ENCODE measurements around the gene PTN. TPM values are rescaled to one million over a fixed set of nuclear protein-coding genes. Genes with fewer than 3 reads are reported as not detected.

Gene PTN
- total RNA-seq, 1 donor from 2014 or later, result 3.6 TPM

DNA sequence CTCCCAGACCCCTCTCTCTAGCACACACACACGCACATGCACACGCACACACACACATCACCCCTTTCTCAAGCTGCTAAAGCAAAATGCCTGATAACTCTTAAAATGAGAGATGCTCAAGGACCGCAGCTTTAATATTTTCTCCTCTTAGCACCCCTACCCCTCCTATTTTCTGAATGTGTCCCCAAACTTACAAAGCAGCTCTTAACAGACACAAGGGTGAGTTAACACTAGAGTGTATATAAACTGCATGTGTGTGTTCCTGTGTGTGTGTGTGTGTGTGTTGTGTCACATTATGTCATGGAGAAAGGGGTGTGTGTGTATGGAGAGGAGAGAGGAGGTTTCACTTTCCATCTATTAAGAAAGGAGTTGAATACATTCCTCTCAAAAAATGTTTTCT is 1.3 kb downstream of the PTN start:
- Mint-ChIP-seq H3K27ac (ENCODE audit: unreplicated experiment) (no peak overlapping the region), H3K27me3 (ENCODE audit: low read depth) (no peaks in the 10 kb centered on the region), H3K4me3 (ENCODE audit: unreplicated experiment) (no peak overlapping the region), H3K36me3 (ENCODE audit: low read depth) (no peaks in the 10 kb centered on the region), H3K4me1 (ENCODE audit: low read depth) (peaks cover 21% of the 10 kb centered on the region), H3K9me3 (ENCODE audit: low read depth) (peaks cover 8% of the 10 kb centered on the region)
- TF ChIP-seq, protein P1, sequence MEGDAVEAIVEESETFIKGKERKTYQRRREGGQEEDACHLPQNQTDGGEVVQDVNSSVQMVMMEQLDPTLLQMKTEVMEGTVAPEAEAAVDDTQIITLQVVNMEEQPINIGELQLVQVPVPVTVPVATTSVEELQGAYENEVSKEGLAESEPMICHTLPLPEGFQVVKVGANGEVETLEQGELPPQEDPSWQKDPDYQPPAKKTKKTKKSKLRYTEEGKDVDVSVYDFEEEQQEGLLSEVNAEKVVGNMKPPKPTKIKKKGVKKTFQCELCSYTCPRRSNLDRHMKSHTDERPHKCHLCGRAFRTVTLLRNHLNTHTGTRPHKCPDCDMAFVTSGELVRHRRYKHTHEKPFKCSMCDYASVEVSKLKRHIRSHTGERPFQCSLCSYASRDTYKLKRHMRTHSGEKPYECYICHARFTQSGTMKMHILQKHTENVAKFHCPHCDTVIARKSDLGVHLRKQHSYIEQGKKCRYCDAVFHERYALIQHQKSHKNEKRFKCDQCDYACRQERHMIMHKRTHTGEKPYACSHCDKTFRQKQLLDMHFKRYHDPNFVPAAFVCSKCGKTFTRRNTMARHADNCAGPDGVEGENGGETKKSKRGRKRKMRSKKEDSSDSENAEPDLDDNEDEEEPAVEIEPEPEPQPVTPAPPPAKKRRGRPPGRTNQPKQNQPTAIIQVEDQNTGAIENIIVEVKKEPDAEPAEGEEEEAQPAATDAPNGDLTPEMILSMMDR (IDR thresholded peaks at IDR 0.05), result no peak
- no peak for DNase-seq (ENCODE audit: low spot score)

DNA sequence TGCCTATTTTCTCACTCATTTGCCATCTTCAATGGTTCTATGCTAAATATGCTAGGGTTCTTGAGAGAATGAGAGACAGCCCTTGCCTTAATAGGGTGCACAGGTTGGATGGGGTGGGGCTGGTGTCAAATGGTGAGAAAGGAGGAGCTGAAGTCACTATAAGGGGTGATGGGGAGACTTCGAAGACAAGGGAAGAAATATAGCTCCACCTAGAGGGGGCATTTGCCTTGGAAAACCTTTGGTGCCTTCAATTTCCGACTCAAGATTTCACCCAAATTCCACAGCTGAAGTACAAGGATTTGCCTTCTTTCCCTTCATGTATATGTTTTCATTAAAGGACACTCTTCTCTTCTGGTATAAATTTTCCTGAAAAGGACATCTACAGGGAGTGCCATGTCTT is 5.6 kb downstream of the PTN start:
- Mint-ChIP-seq H3K36me3 (ENCODE audit: low read depth) (no peaks in the 10 kb centered on the region), H3K4me1 (ENCODE audit: low read depth) (peaks cover 9% of the 10 kb centered on the region)
- DNase-seq (ENCODE audit: low spot score), result no peak

DNA sequence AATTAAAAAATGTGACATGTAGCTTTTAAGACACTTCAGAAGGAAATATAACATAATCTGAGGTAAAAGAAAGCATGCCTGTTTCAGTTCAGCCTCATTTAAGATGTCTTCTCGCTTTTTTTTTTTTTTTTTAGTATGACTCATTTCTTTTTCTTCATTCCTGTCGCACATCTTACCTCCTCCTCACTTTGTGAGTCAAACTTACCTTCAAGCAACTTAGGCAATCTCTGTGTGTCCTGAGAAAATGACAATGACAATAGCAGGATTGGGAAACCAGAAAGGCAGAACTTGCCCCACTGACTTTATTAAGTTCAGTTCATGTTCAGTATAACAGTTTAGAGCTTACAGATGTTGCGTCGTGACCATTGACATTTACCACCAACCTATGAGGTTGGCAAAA is 7.7 kb downstream of the PTN start:
- no peak overlapping the region for H3K27ac Mint-ChIP-seq (ENCODE audit: unreplicated experiment)
- H3K27me3 Mint-ChIP-seq (ENCODE audit: low read depth), result no peaks in the 10 kb centered on the region
- H3K9me3 Mint-ChIP-seq (ENCODE audit: low read depth), result peaks cover 8% of the 10 kb centered on the region
- no peak for DNase-seq (ENCODE audit: low spot score)
- no peaks in the 10 kb centered on the region for H3K36me3 Mint-ChIP-seq (ENCODE audit: low read depth)
- TF ChIP-seq, protein P1 (IDR thresholded peaks at IDR 0.05), result no peak
- no peaks in the 10 kb centered on the region for H3K4me1 Mint-ChIP-seq (ENCODE audit: low read depth)
- H3K4me3 Mint-ChIP-seq (ENCODE audit: unreplicated experiment), result no peak overlapping the region

More for the DNA sequence above, 5.6 kb downstream of the PTN start:
- Mint-ChIP-seq H3K4me3 (ENCODE audit: unreplicated experiment) (no peak overlapping the region), H3K27ac (ENCODE audit: unreplicated experiment) (no peak overlapping the region), H3K9me3 (ENCODE audit: low read depth) (peaks cover 8% of the 10 kb centered on the region), H3K27me3 (ENCODE audit: low read depth) (no peaks in the 10 kb centered on the region)
- TF ChIP-seq, protein P1 (IDR thresholded peaks at IDR 0.05), result peak; percentile 52

DNA sequence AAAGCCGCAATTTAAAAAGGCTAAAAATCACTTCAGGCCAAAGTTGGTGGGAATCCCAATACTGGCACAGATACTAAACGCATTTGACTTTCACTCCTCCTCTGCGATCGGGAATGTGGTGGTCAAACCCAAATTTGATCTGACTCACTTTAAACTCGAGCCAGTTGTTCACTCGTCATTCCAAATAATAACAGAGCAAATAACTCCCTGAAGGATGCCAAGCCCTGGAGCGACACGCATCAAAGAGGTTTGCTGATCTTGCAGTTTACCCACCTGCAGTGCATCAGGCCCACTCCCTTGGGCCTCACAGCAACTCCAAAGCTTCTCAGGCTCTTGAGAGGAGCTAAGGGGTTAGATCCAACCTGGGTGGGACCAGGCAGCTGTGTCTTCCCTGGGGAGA is 12.2 kb downstream of the PTN start:
- Mint-ChIP-seq H3K4me3 (ENCODE audit: unreplicated experiment) (no peak overlapping the region), H3K9me3 (ENCODE audit: low read depth) (no peaks in the 10 kb centered on the region), H3K27ac (ENCODE audit: unreplicated experiment) (no peak overlapping the region), H3K27me3 (ENCODE audit: low read depth) (no peaks in the 10 kb centered on the region), H3K4me1 (ENCODE audit: low read depth) (peaks cover 15% of the 10 kb centered on the region), H3K36me3 (ENCODE audit: low read depth) (no peaks in the 10 kb centered on the region)
- TF ChIP-seq, protein P1 (IDR thresholded peaks at IDR 0.05), result no peak
- DNase-seq (ENCODE audit: low spot score), result no peak

DNA sequence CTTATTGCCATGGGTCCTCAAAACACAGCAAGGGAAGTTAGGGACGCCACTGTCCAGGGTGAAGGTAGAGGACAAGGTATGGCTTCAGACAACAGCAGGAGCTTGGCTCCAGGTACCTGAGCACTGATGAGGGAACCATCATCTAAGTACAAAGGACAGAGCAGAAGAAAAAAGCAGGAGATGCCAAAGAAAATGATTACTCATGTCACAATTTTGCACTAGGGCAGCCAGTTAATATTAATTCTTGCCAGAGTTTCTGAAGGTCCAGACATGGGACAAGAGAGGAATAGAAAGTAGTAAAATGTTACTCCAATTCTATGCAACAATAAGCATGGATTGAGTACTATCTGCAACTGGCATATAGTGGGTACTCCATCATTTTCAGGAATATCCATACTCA is 14.1 kb downstream of the PTN start:
- H3K27ac Mint-ChIP-seq (ENCODE audit: unreplicated experiment), result no peak overlapping the region
- no peak overlapping the region for H3K4me3 Mint-ChIP-seq (ENCODE audit: unreplicated experiment)
- TF ChIP-seq, protein P1 (IDR thresholded peaks at IDR 0.05), result no peak
- DNase-seq (ENCODE audit: low spot score), result no peak
- no peaks in the 10 kb centered on the region for H3K27me3 Mint-ChIP-seq (ENCODE audit: low read depth)
- H3K9me3 Mint-ChIP-seq (ENCODE audit: low read depth), result no peaks in the 10 kb centered on the region
- H3K36me3 Mint-ChIP-seq (ENCODE audit: low read depth), result no peaks in the 10 kb centered on the region
- peaks cover 27% of the 10 kb centered on the region for H3K4me1 Mint-ChIP-seq (ENCODE audit: low read depth)

All from chondrocyte (in vitro differentiated cells).